IMR-90 (cell line): ENCODE measurements around the gene PDE4B. TPM values are rescaled to one million over a fixed set of nuclear protein-coding genes. Genes with fewer than 3 reads are reported as not detected.

ENCODE experiments used
- ATAC-seq: fragments of 200-7000 bp; cut with Tn5 transposase; 2 replicates; pipeline ENCODE4 v1.9.1; 2020; ENCODE audit warnings: low read depth, mild to moderate bottlenecking, moderate library complexity
- BruUV-seq: library from RNA; stranded (reverse); fragments of 400-500 nt; replicated peaks from 2 replicates; lab custom pipeline; 2021; lab: Mats Ljungman, UMichigan
- CTCF ChIA-PET: fragments of 300-600 bp; formaldehyde crosslinking; extraction: SDS; loops from one replicate; lab custom pipeline; 2021; ENCODE audit warnings: antibody characterized with exemption; lab: Yijun Ruan, JAX
- POLR2A ChIA-PET: fragments of 300-600 bp; sonication (Branson Sonifier 250); formaldehyde crosslinking; loops from one replicate; lab custom pipeline; 2022; ENCODE audit warnings: antibody characterized with exemption; ENCODE audit not compliant: unreplicated experiment; lab: Charles Lee
- DNase-seq: peaks from one replicate; pipeline ENCODE4 v3.0.0; 2013
- H2AFZ ChIP-seq: replicated peaks from 2 replicates; pipeline ENCODE3; 2013; ENCODE audit warnings: low read length, mild to moderate bottlenecking; ENCODE audit not compliant: poor library complexity
- H2AK5ac ChIP-seq: 2 replicates; pipeline ENCODE4 v1.6.1; 2013; ENCODE audit warnings: low read depth, low read length, inconsistent platforms
- H2AK9ac ChIP-seq: replicated peaks from 2 replicates; pipeline ENCODE3; 2013; ENCODE audit warnings: mild to moderate bottlenecking, low read depth, low read length, moderate library complexity; ENCODE audit not compliant: poor library complexity
- H2BK120ac ChIP-seq: 2 replicates; pipeline ENCODE4 v1.6.1; 2013; ENCODE audit warnings: low read depth, low read length, inconsistent platforms
- H2BK15ac ChIP-seq: 3 replicates; pipeline ENCODE4 v1.6.1; 2013; ENCODE audit warnings: low read depth, low read length, inconsistent platforms
- H2BK20ac ChIP-seq: 2 replicates; pipeline ENCODE4 v1.6.1; 2013; ENCODE audit warnings: low read depth, mild to moderate bottlenecking, inconsistent platforms, low read length, moderate library complexity
- H2BK5ac ChIP-seq: 2 replicates; pipeline ENCODE4 v1.6.1; 2013; ENCODE audit warnings: mild to moderate bottlenecking, low read depth, low read length, inconsistent platforms; ENCODE audit not compliant: poor library complexity, severe bottlenecking
- H3K14ac ChIP-seq: replicated peaks from 2 replicates; pipeline ENCODE4 v1.6.1; 2013; ENCODE audit warnings: low read depth, low read length, inconsistent platforms
- H3K18ac ChIP-seq: 2 replicates; pipeline ENCODE4 v1.6.1; 2013; ENCODE audit warnings: low read depth, low read length, control low read depth
- H3K23ac ChIP-seq: 2 replicates; pipeline ENCODE4 v1.6.1; 2013; ENCODE audit warnings: low read depth, low read length, inconsistent platforms
- H3K27ac ChIP-seq: 2 replicates; pipeline ENCODE4 v1.5.1; 2013; ENCODE audit warnings: mild to moderate bottlenecking, control low read depth, low read length; ENCODE audit not compliant: insufficient read depth
- H3K27me3 ChIP-seq: 2 replicates; pipeline ENCODE4 v1.6.1; 2013; ENCODE audit warnings: low read length; ENCODE audit not compliant: control insufficient read depth, insufficient read depth
- H3K36me3 ChIP-seq: 2 replicates; pipeline ENCODE4 v1.6.1; 2013; ENCODE audit warnings: low read length, mixed read lengths; ENCODE audit not compliant: control insufficient read depth, insufficient read depth
- H3K4ac ChIP-seq: 2 replicates; pipeline ENCODE4 v1.6.1; 2013; ENCODE audit warnings: low read depth, low read length, inconsistent platforms
- H3K4me1 ChIP-seq: 2 replicates; pipeline ENCODE4 v1.6.1; 2013; ENCODE audit warnings: low read length, mixed read lengths; ENCODE audit not compliant: control insufficient read depth, insufficient read depth
- H3K4me2 ChIP-seq: 2 replicates; pipeline ENCODE4 v1.6.1; 2013; ENCODE audit warnings: low read depth, mild to moderate bottlenecking, control low read depth, low read length, moderate library complexity
- H3K4me3 ChIP-seq: 2 replicates; pipeline ENCODE4 v1.5.1; 2013; ENCODE audit warnings: low read depth, mild to moderate bottlenecking, control low read depth, low read length, moderate library complexity; ENCODE audit not compliant: insufficient read depth
- H3K56ac ChIP-seq: 2 replicates; pipeline ENCODE4 v1.6.1; 2013; ENCODE audit warnings: low read length, inconsistent platforms; ENCODE audit not compliant: insufficient read depth; ENCODE audit errors: extremely low read depth
- H3K79me1 ChIP-seq, 2 experiments: 2 replicates each; pipeline ENCODE4 v1.6.1; 2013; ENCODE audit warnings: low read length in 2 of 2, inconsistent platforms in 1 of 2, low read depth in 1 of 2
- H3K9ac ChIP-seq: 2 replicates; pipeline ENCODE4 v1.6.1; 2013; ENCODE audit warnings: low read depth, low read length, control low read depth
- H3K9me1 ChIP-seq: 2 replicates; pipeline ENCODE4 v1.6.1; 2013; ENCODE audit warnings: low read length, inconsistent platforms; ENCODE audit not compliant: insufficient read depth
- H3K9me3 ChIP-seq: 2 replicates; pipeline ENCODE4 v1.6.1; 2013; ENCODE audit warnings: low read length; ENCODE audit not compliant: control insufficient read depth, insufficient read depth
- H4K20me1 ChIP-seq: 2 replicates; pipeline ENCODE4 v1.6.1; 2013; ENCODE audit warnings: low read length, inconsistent platforms; ENCODE audit not compliant: insufficient read depth
- H4K5ac ChIP-seq: 2 replicates; pipeline ENCODE4 v1.6.1; 2013; ENCODE audit warnings: mild to moderate bottlenecking, low read depth, low read length, control low read depth
- H4K8ac ChIP-seq, 2 experiments: 2 replicates each; pipeline ENCODE4 v1.6.1; 2013; ENCODE audit warnings: low read depth in 2 of 2, low read length in 2 of 2, control low read depth in 1 of 2, inconsistent platforms in 1 of 2
- H4K91ac ChIP-seq: 2 replicates; pipeline ENCODE4 v1.6.1; 2013; ENCODE audit warnings: low read depth, low read length, inconsistent platforms; ENCODE audit not compliant: insufficient read depth
- RCOR1 ChIP-seq: IDR thresholded peaks from 2 replicates; pipeline ENCODE4 v1.6.1; 2012; ENCODE audit warnings: mild to moderate bottlenecking, low read length, improper control_type of control experiment; ENCODE audit not compliant: insufficient replicate concordance
- RFX5 ChIP-seq: IDR thresholded peaks from 2 replicates; pipeline ENCODE4 v1.8.0; 2012; ENCODE audit warnings: low read depth, mild to moderate bottlenecking, low read length, moderate library complexity
- WGBS, 2 experiments: methylation state at CpG; one replicate each; pipeline versions ENCODE4 v1.1.5 to v1.1.7; 2013; ENCODE audit warnings: missing lambda C conversion rate in 2 of 2; ENCODE audit not compliant: insufficient read length in 1 of 2; ENCODE audit errors: extremely low coverage in 2 of 2; 5-methylcytosine and 5-hydroxymethylcytosine counted together
- dilution Hi-C: fragments of 300-500 bp; cut with HindIII; formaldehyde crosslinking; loops from one replicate; pipeline ENCODE4 v1.14.3; 2018; ENCODE audit warnings: low sequenced_read_pairs; ENCODE audit not compliant: unreplicated experiment
- in situ Hi-C: fragments of 300-500 bp; cut with MboI; formaldehyde crosslinking; loops from 3 replicates; pipeline ENCODE4 v1.14.3; 2019; ENCODE audit warnings: low sequenced_read_pairs, inconsistent platforms, mixed read lengths
- intact Hi-C: fragments of 100-400 bp; cut with micrococcal nuclease; formaldehyde crosslinking; loops from 2 replicates; pipeline ENCODE4 v1.10.0; 2022
- polyA plus RNA-seq, 3 experiments: library from polyadenylated mRNA; depleted of rRNA; stranded (reverse); fragments of >200 nt; gene quantifications; 2 replicates each; pipeline ENCODE4 v1.2.3, GENCODE V29; 2012; ENCODE audit warnings: low replicate concordance in 1 of 3
- total RNA-seq: library from RNA; depleted of rRNA; stranded (reverse); fragments of >200 nt; gene quantifications from 2 replicates; pipeline ENCODE4 v1.2.3, GENCODE V29; 2012

PDE4B gene
- total and polyA plus RNA-seq, 2 of the 4 experiments (the other 2 are of a cell fraction): 5.8 to 21.3 TPM

GRCh38 chr1:66211521-66211920, 418.8 kb downstream of the PDE4B start:
- Histone ChIP-seq H3K56ac (no peak overlapping the region), H3K14ac (no peak overlapping the region), H2BK20ac (no peak overlapping the region), H3K4me2 (no peak overlapping the region), H3K4me1 (no peaks in the 10 kb centered on the region; the same call in 1 of the 2 replicates), H3K23ac (no peak overlapping the region), H3K9me1 (no peaks in the 10 kb centered on the region), H2BK120ac (no peak overlapping the region), H3K27ac (no peak overlapping the region), H2BK5ac (no peak overlapping the region), H2AFZ (no peak overlapping the region), H4K91ac (no peak overlapping the region), H3K4me3 (no peak overlapping the region), H2AK9ac (no peak overlapping the region), H3K9ac (no peak overlapping the region), H2BK15ac (no peak overlapping the region), H3K4ac (no peak overlapping the region), H3K79me1 (no peaks in the 10 kb centered on the region), H3K18ac (no peak overlapping the region), H4K20me1 (no peaks in the 10 kb centered on the region), H3K9me3 (no peaks in the 10 kb centered on the region), H2AK5ac (no peak overlapping the region), H3K27me3 (no peaks in the 10 kb centered on the region), H4K8ac (no peak overlapping the region), H4K5ac (no peak overlapping the region), H3K36me3 (no peaks in the 10 kb centered on the region)
- dilution Hi-C loops (no loop called here), in situ Hi-C loops (no loop called here), intact Hi-C loops (no loop called here)
- whole genome bisulfite sequencing, 2 experiments: 86% methylated on average over 2 of the region's 5 CpGs; no CpG with 5 or more reads in 1 of the 2 experiments
- no peak for ATAC-seq
- CTCF ChIA-PET: interaction anchor here (0.7 kb wide), 1 partner anchor 416 kb away, joined by 3 read pairs; no protein-coding TSS in a partner anchor
- DNase-seq: no peak
- TF ChIP-seq RCOR1: no peak
- no peak for TF ChIP-seq RFX5
- BruUV-seq: no TSS peak
- POLR2A ChIA-PET: no interaction called here
